DMS114 treated with DMSO at 0.1 percent for 48 hours (cell line): ENCODE results near the gene CD1B.
"Not testable (repeated sequence)": the region's sequence is repeated elsewhere in the genome, so short reads cannot be mapped to it uniquely, and the experiment has no call there.

ENCODE experiments used
- DNase-seq: peaks from one replicate; lab custom pipeline; 2025; ENCODE audit not compliant: unreplicated experiment; lab: John Stamatoyannopoulos, UW

CD1B gene

GRCh38 chr1:158329300-158329699 lies 2.0 kb downstream of the CD1B start:
- DNase-seq: no peak

- DNase-seq: no peak
These were observed 2.9 kb downstream of the CD1B start for GRCh38 chr1:158328426-158328825.

- DNase-seq: no peak
These were observed 3.9 kb downstream of the CD1B start for GRCh38 chr1:158327481-158327880.

- DNase-seq: no peak
These were observed 6.9 kb downstream of the CD1B start for GRCh38 chr1:158324395-158324794.

- no peak for DNase-seq
These were observed 7.5 kb downstream of the CD1B start for GRCh38 chr1:158323866-158324265.

GRCh38 chr1:158311066-158311465 lies 20.3 kb downstream of the CD1B start:
- DNase-seq: no peak

- DNase-seq: no peak
These were observed 20.7 kb downstream of the CD1B start for GRCh38 chr1:158310623-158311022.

- no peak for DNase-seq
These were observed 35.5 kb downstream of the CD1B start for GRCh38 chr1:158295791-158296190.

GRCh38 chr1:158290321-158290844 lies 40.9 kb downstream of the CD1B start:
- DNase-seq: no peak

GRCh38 chr1:158289811-158290210 lies 41.5 kb downstream of the CD1B start, which contains the start of gene CD1C:
Gene CD1C (plus strand): TSS chr1:158289923. CDS start chr1:158290065, 142 bp downstream.
- DNase-seq: no peak

GRCh38 chr1:158286941-158287346 lies 44.4 kb downstream of the CD1B start:
- DNase-seq: no peak

GRCh38 chr1:158286487-158286886 lies 44.8 kb downstream of the CD1B start:
- DNase-seq: no peak

GRCh38 chr1:158285756-158286241 lies 45.5 kb downstream of the CD1B start:
- DNase-seq: no peak

GRCh38 chr1:158283965-158284364 lies 47.4 kb downstream of the CD1B start:
- DNase-seq: no peak

GRCh38 chr1:158282421-158282820 lies 48.9 kb downstream of the CD1B start:
- DNase-seq: not testable (repeated sequence)
